Measurements from ENCODE around the gene GYPA. TPM values are rescaled to one million over a fixed set of nuclear protein-coding genes. Genes with fewer than 3 reads are reported as not detected.
"Not testable (repeated sequence)": the region's sequence is repeated elsewhere in the genome, so short reads cannot be mapped to it uniquely, and the experiment has no call there.

Gene GYPA
- total RNA-seq = not detected
- long read RNA-seq = 0 reads

- H3K27ac ChIP-seq; DNase-seq; H3K9me3 ChIP-seq; H3K4me3 ChIP-seq; H3K4me1 ChIP-seq; H3K27me3 ChIP-seq; ATAC-seq; H3K36me3 ChIP-seq; intact Hi-C loops (cut with DNase I): not testable (repeated sequence)
These were observed at the start of gene GYPA for GRCh38 chr4:144140594-144141295. Gene GYPA (minus strand): TSS chr4:144140718. CDS start chr4:144140635, 83 bp downstream.

- DNase-seq (no peak), ATAC-seq (no peak)
- no peak for TF ChIP-seq CTCF (IDR thresholded peaks at IDR 0.05)
- H3K4me1 ChIP-seq = no peaks in the 10 kb centered on the region
- no peaks in the 10 kb centered on the region for H3K36me3 ChIP-seq
- no peaks in the 10 kb centered on the region for H3K9me3 ChIP-seq
- intact Hi-C loops (cut with DNase I) = no loop called here
- no peaks in the 10 kb centered on the region for H3K27me3 ChIP-seq
- no peak overlapping the region for H3K4me3 ChIP-seq
- no peak overlapping the region for H3K27ac ChIP-seq
These were observed 49.5 kb upstream of the GYPA start for GRCh38 chr4:144190009-144190408.

DNA sequence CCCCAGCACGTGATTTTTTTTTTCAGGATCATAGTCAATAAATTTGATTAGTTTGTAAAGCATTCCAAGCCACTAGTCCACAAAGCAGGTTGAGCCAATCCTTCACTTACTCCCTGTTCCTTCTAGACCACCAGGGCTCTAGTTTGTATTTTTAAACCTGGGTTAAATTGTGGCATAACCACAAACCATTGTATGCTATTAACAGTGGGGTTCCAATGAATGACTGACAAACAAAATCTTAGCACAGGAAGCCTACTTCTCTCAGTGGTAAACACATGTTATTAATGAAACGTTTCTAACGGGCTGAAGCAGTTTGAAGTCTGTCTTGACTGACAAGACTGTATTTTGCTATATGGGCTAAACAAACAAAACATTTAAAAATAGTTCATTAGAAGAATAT, 48.6 kb upstream of the GYPA start:
- Histone ChIP-seq H3K4me3 (no peak overlapping the region), H3K9me3 (no peaks in the 10 kb centered on the region), H3K36me3 (no peaks in the 10 kb centered on the region), H3K27ac (no peak overlapping the region), H3K27me3 (no peaks in the 10 kb centered on the region), H3K4me1 (no peaks in the 10 kb centered on the region)
- ATAC-seq (no peak), DNase-seq (no peak)
- intact Hi-C loops (cut with DNase I) = no loop called here
- no peak for TF ChIP-seq CTCF (IDR thresholded peaks at IDR 0.05)

DNA sequence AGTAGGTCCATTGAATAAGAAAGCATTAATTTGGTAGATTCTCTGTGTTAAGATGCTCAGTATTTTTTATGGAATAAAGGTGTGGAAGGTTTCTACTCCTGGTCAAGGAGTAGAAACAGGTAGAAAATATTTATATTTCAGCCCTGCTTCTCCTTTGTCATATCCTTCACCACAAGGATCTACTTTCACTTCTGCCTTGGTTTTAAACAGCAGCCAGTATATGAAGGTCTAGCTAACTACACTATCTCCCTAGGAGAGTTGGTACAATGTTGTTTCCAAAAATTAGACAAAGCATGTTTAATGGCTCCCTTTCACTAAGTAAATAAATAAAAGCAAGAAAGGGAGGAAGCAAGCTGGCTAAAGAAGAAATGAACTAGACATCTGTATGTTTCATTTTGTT, 44.6 kb upstream of the GYPA start:
- ATAC-seq = no peak
- intact Hi-C loops (cut with DNase I) = no loop called here
- Histone ChIP-seq H3K27me3 (no peaks in the 10 kb centered on the region), H3K27ac (no peak overlapping the region), H3K4me3 (no peak overlapping the region), H3K36me3 (no peaks in the 10 kb centered on the region), H3K4me1 (no peaks in the 10 kb centered on the region), H3K9me3 (no peaks in the 10 kb centered on the region)
- TF ChIP-seq CTCF (IDR thresholded peaks at IDR 0.05) = no peak
- no peak for DNase-seq

DNA sequence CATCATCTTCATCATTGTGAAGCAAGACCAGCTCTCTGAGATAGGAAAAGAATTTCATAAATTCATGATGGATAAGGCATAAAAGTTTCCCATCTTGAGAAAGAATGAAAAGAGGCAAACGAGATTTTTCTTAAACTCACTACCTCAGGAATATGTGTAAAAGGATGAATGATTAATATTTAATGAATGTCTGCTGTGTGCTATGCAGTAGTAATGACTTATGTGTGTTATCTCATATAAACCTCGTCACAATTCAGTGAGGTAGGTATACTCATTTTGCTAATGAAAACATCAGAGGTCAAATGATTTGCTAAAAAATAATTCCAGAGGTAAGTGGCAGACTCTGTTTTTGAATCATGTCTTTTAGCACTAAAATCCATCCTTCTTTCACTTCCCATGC, 42.6 kb upstream of the GYPA start:
- no peak for TF ChIP-seq CTCF (IDR thresholded peaks at IDR 0.05)
- no peaks in the 10 kb centered on the region for H3K9me3 ChIP-seq
- H3K27ac ChIP-seq = no peak overlapping the region
- H3K4me1 ChIP-seq = no peaks in the 10 kb centered on the region
- ATAC-seq (no peak), DNase-seq (no peak)
- intact Hi-C loops (cut with DNase I) = no loop called here
- H3K4me3 ChIP-seq = no peak overlapping the region
- H3K36me3 ChIP-seq = no peaks in the 10 kb centered on the region
- no peaks in the 10 kb centered on the region for H3K27me3 ChIP-seq

DNA sequence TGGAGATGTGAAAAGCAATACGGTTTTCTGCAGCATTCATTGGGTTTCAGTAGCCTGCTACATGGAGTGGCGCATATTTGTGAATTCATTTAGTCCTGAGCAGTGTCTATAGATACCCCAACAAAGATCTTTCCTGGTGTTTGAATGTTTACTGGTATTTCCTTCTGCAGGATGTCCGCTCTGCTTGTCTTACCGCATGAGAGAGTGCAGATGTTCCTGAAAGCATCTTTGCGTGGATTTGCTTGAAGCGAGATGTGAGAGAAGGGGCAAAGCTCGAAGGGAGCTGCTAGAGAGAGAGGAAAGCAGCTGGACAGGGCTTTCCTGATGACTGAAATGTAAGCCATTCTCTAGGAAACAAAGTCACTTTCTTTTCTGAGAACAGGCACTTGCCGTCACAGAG, 40.9 kb upstream of the GYPA start:
- H3K36me3 ChIP-seq = no peaks in the 10 kb centered on the region
- H3K27ac ChIP-seq = no peak overlapping the region
- intact Hi-C loops (cut with DNase I) = no loop called here
- H3K27me3 ChIP-seq = no peaks in the 10 kb centered on the region
- H3K4me1 ChIP-seq = no peaks in the 10 kb centered on the region
- DNase-seq (no peak), ATAC-seq (no peak)
- no peak overlapping the region for H3K4me3 ChIP-seq
- no peaks in the 10 kb centered on the region for H3K9me3 ChIP-seq
- no peak for TF ChIP-seq CTCF (IDR thresholded peaks at IDR 0.05)

Data from upper lobe of right lung (tissue), 1 donor.